ENCODE measurements around the gene CCDC97.
A peak's percentile ranks its signal among the peaks of the same experiment; 100 is the strongest.

The CCDC97 gene

GRCh38 chr19:41352609-41353465 lies 42.9 kb downstream of the CCDC97 start:
- H3K4me3 ChIP-seq (ENCODE audit: low read depth, low read length), result peak overlapping the region; percentile 97
- TF ChIP-seq CTCF (IDR thresholded peaks at IDR 0.05; ENCODE audit: borderline replicate concordance, insufficient read depth, low read depth, low read length), result peak; percentile 81

GRCh38 chr19:41353466-41354342 lies 43.7 kb downstream of the CCDC97 start, which contains the start of gene TGFB1:
Gene TGFB1 (minus strand): TSS chr19:41353922. CDS start chr19:41353044, 878 bp downstream.
- H3K4me3 ChIP-seq (ENCODE audit: low read depth, low read length), result peak within 1 kb of the TSS; percentile 97
- peak; percentile 94 for TF ChIP-seq CTCF (IDR thresholded peaks at IDR 0.05; ENCODE audit: borderline replicate concordance, insufficient read depth, low read depth, low read length)

GRCh38 chr19:41354343-41354953 lies 44.5 kb downstream of the CCDC97 start:
- no peak for TF ChIP-seq CTCF (IDR thresholded peaks at IDR 0.05; ENCODE audit: borderline replicate concordance, insufficient read depth, low read depth, low read length)
- H3K4me3 ChIP-seq (ENCODE audit: low read depth, low read length), result peak overlapping the region; percentile 97

GRCh38 chr19:41355035-41355434 lies 45.1 kb downstream of the CCDC97 start:
- TF ChIP-seq CTCF (IDR thresholded peaks at IDR 0.05; ENCODE audit: borderline replicate concordance, insufficient read depth, low read depth, low read length), result no peak

GRCh38 chr19:41355802-41356201 lies 45.8 kb downstream of the CCDC97 start:
- TF ChIP-seq CTCF (IDR thresholded peaks at IDR 0.05; ENCODE audit: borderline replicate concordance, insufficient read depth, low read depth, low read length), result no peak
- H3K4me3 ChIP-seq (ENCODE audit: low read depth, low read length), result no peak overlapping the region

More at GRCh38 chr19:41355035-41355434, 45.1 kb downstream of the CCDC97 start:
- no peak overlapping the region for H3K4me3 ChIP-seq (ENCODE audit: low read depth, low read length)

- no peak for TF ChIP-seq CTCF (IDR thresholded peaks at IDR 0.05; ENCODE audit: borderline replicate concordance, insufficient read depth, low read depth, low read length)
- no peak overlapping the region for H3K4me3 ChIP-seq (ENCODE audit: low read depth, low read length)
These were observed 47.2 kb downstream of the CCDC97 start for GRCh38 chr19:41356984-41357739.

Data from GM12875 (cell line).